Pancreas (tissue), 10 donors: ENCODE results near the gene PTGFRN. TPM values are rescaled to one million over a fixed set of nuclear protein-coding genes. Genes with fewer than 3 reads are reported as not detected.
"Not testable (repeated sequence)": the region's sequence is repeated elsewhere in the genome, so short reads cannot be mapped to it uniquely, and the experiment has no call there.

Source experiments
- ATAC-seq, 4 donors: fragments of 200-7000 bp; cut with Tn5 transposase; one replicate each; pipeline versions ENCODE4 v1.8.0 to v1.9.1; 2020; ENCODE audit warnings: mild to moderate bottlenecking in 4 of 4, moderate library complexity in 4 of 4
- DNase-seq, 6 donors: peaks; one replicate each; pipeline ENCODE4 v3.0.0-alpha.2; 2020
- FAIRE-seq: peaks from 2 replicates; lab custom pipeline; 2012; peaks lifted over from hg19 to GRCh38; lab: Jason Lieb, UNC
- H3K27ac ChIP-seq, 4 donors: fragments of 200-600 bp; sonication (generic); 1 replicate in 3 of 4; 2 replicates in 1 of 4; pipeline versions ENCODE4 v1.5.0 to v1.8.0; 2020
- H3K27me3 ChIP-seq, 4 donors: fragments of 200-600 bp; one replicate each; pipeline ENCODE4 v1.8.0; 2021
- H3K36me3 ChIP-seq, 3 donors: fragments of 200-600 bp; sonication (generic) in 1 of 3; one replicate each; pipeline versions ENCODE4 v1.5.0 to v1.8.0; 2020 to 2021
- H3K4me1 ChIP-seq, 3 donors: fragments of 200-600 bp; one replicate each; pipeline ENCODE4 v1.8.0; 2021
- H3K4me3 ChIP-seq, 4 donors: fragments of 200-600 bp; sonication (generic) in 2 of 4; one replicate each; pipeline versions ENCODE4 v1.5.0 to v1.8.0; 2020 to 2021
- H3K9me3 ChIP-seq, 4 donors: fragments of 200-600 bp; one replicate each; pipeline ENCODE4 v1.8.0; 2021
- WGBS, 2 donors: extraction: QIAGEN DNeasy Blood & Tissue Kit; methylation state at CpG; one replicate each; pipeline ENCODE4 v1.1.7; 2013; 5-methylcytosine and 5-hydroxymethylcytosine counted together
- intact Hi-C, 3 donors: fragments of 100-400 bp; cut with DNase I; formaldehyde crosslinking; loops; one replicate each; pipeline versions ENCODE4 v1.11.1 to v1.14.2; 2022
- polyA plus RNA-seq, 2 donors: library from polyadenylated mRNA; stranded (reverse); fragments of 200-250 nt; gene quantifications; one replicate each; pipeline ENCODE4 v1.2.3, GENCODE V29; 2013
- total RNA-seq, 6 donors: library from RNA; stranded (reverse); fragmentation: NEBNext Ultra II Directional in 4 of 6; extraction: Animal tissue kit (Norgen Biotek cat#: 25700) in 4 of 6; gene quantifications; one replicate each; pipeline versions ENCODE4 v1.2.1 to v1.2.4, GENCODE V29; 2021 to 2023
- TF ChIP-seq, protein P1 (sequence below), 4 donors: fragments of 200-600 bp; sonication (generic) in 3 of 4; IDR thresholded peaks; one replicate each; pipeline versions ENCODE4 v1.5.0 to v1.8.0; 2021; ENCODE audit warnings: antibody characterized with exemption in 4 of 4
- donor health status: healthy with polysubstance abuse.
- donor health status: DM: no; HTN: no; CAD: no; lungs with moderate emphysema.
- donor health status: DM: no; HTN: no; CAD: no.
- donor health status: control.
- donor health status: control.
- donor health status: Bipolar disorder and iron deficiency.
- donor health status: DM: yes; HTN: yes; CAD: no.
- donor health status: DM: no; HTN: no; CAD: no.
- donor health status: DM: no; HTN: no; CAD: no.
- donor health status: DM: yes; HTN: yes; CAD: no.

Gene PTGFRN
- total RNA-seq (10 to 100 TPM; 20.4 to 62.0 (median 25.6) TPM), polyA plus RNA-seq (10 to 100 TPM in 1 of 2 donors, 1 to 10 TPM in 1; 9.9 to 14.7 TPM)

DNA sequence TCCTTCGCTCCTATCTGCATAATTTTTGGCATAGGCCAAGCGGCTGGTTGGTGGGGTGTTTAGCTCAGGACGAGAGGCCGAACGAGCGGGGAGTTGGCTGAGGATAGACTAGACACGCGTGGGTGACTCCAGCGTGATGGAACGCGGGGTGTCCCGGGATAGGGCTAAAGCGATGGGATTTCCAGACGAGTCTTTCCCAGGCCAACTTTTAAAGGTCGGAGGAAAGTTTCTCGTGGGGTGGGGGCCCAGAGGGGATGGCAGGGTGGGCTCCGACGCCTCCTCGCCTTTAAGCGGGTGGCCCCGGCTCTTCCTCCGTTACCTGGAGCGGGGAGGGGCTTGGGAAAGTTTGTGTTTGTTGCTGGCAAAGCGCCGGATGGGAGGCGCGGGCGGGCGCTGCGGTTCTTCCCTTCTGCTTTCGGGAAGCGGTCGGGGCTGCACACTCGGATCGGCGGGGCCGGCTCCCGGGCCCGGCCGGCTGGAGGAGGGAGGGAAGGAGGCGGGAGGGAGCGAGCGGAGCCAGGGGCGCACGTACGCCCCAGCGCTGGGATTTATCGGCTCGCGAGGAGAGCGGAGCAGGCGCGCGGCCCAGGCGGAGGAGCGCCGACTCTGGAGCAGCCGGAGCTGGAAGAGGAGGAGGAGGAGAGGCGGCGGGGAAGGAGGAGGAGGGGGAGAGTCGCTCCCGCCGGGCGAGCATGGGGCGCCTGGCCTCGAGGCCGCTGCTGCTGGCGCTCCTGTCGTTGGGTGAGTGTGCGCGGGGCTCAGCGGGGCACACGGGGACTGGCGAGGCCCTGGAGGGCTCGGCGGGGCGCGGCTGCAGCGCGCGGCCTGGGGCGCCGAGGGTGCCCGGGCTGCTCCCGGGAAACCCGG is at the start of gene PTGFRN:
TSS of gene PTGFRN (plus strand) at position 405 of the 867 bp plus-strand sequence. CDS start at position 693, 288 bp downstream.
- peak; percentile 74 to 91 (median 85) for DNase-seq
- no peaks in the 10 kb centered on the region for H3K27me3 ChIP-seq
- no peak for FAIRE-seq
- peak within 1 kb of the TSS; percentile 53 to 87 (median 82) for H3K4me3 ChIP-seq
- peak; percentile 70 to 81 (median 78) for ATAC-seq
- no peaks in the 10 kb centered on the region for H3K36me3 ChIP-seq
- H3K4me1 ChIP-seq = peaks cover 0 to 18% (median 4%) of the 10 kb centered on the region in 3 donors
- TF ChIP-seq, protein P1, sequence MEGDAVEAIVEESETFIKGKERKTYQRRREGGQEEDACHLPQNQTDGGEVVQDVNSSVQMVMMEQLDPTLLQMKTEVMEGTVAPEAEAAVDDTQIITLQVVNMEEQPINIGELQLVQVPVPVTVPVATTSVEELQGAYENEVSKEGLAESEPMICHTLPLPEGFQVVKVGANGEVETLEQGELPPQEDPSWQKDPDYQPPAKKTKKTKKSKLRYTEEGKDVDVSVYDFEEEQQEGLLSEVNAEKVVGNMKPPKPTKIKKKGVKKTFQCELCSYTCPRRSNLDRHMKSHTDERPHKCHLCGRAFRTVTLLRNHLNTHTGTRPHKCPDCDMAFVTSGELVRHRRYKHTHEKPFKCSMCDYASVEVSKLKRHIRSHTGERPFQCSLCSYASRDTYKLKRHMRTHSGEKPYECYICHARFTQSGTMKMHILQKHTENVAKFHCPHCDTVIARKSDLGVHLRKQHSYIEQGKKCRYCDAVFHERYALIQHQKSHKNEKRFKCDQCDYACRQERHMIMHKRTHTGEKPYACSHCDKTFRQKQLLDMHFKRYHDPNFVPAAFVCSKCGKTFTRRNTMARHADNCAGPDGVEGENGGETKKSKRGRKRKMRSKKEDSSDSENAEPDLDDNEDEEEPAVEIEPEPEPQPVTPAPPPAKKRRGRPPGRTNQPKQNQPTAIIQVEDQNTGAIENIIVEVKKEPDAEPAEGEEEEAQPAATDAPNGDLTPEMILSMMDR (IDR thresholded peaks at IDR 0.05) = no peak
- H3K9me3 ChIP-seq = no peaks in the 10 kb centered on the region
- intact Hi-C loops = no loop called here
- peak within 1 kb of the TSS; percentile 68 to 88 (median 81) for H3K27ac ChIP-seq
- 1 to 3% methylated on average over 63 to 86 of the region's 86 CpGs for WGBS, 2 donors

DNA sequence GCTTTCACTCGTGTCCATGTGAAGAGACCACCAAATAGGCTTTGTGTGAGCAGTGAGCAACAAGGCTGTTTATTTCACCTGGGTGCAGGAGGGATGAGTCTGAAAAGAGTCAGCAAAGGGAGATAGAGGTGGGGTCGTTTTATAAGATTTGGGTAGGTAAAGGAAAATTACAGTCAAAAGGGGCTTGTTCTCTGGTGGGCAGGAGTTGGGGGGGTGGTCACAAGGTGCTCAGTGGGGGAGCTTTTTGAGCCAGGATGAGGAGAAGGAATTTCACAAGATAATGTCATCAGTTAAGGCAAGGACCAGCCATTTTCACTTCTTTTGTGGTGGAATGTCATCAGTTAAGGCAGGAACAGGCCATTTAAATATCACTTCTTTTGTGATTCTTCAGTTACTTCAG is 49.5 kb upstream of the PTGFRN start:
- FAIRE-seq, H3K9me3 ChIP-seq, H3K27ac ChIP-seq, intact Hi-C loops, H3K4me3 ChIP-seq, ATAC-seq, DNase-seq, H3K4me1 ChIP-seq, H3K36me3 ChIP-seq, H3K27me3 ChIP-seq: not testable (repeated sequence)
- WGBS, 2 donors = 71 to 86% methylated on average over 2 of the region's 2 CpGs

DNA sequence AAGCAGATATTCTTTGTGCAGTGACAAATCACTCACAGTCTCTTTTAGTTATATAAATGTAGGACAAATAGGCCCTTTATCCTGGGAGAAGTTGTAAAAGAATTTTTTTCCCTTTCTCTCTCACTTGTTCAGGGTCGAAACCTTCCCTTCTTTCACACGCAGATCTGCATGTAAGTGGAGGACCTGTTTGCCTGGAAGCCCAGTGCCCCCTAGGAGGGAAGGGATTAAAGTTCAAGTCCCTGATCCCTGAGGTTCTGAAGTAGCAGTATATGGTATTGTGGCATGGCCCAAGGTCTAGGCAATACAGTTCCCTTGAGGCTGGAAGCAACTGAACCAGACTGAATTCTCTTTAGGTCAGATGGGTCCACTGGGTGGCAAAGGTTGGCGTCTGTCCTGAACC is 48.6 kb upstream of the PTGFRN start:
- H3K27me3 ChIP-seq = no peaks in the 10 kb centered on the region
- WGBS, 2 donors = 87 to 98% methylated on average over 3 of the region's 3 CpGs

DNA sequence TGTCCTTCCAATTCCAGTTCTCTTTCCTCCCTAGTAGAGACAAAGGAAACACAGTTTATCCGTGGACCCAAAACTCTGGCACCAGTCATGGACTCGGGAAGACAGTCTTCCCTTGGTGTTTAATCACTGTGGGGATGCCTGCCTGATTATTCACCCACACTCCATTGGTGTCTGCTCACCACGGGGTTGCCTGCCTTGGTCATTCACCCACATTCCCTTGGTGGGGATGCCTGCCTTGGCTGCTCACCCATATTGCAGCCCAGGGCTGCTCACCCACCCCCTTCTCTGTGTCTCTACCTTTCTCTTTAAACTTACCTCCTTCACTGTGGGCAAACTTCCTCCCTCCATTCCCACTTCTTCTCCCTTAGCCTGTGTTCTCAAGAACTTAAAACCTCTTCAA is 46.7 kb upstream of the PTGFRN start:
- H3K36me3 ChIP-seq, H3K9me3 ChIP-seq, H3K27me3 ChIP-seq, H3K4me3 ChIP-seq, ATAC-seq, H3K4me1 ChIP-seq, H3K27ac ChIP-seq, FAIRE-seq, intact Hi-C loops, DNase-seq: not testable (repeated sequence)
- WGBS, 2 donors = 81 to 86% methylated on average over 3 of the region's 3 CpGs

More for the DNA sequence above, 48.6 kb upstream of the PTGFRN start:
- DNase-seq (no peak), ATAC-seq (no peak), FAIRE-seq (no peak)
- H3K4me3 ChIP-seq = no peak overlapping the region
- H3K27ac ChIP-seq = no peak overlapping the region
- H3K4me1 ChIP-seq = peaks cover 0 to under 1% (median 0%) of the 10 kb centered on the region in 3 donors
- intact Hi-C loops = no loop called here
- H3K9me3 ChIP-seq = no peaks in the 10 kb centered on the region
- TF ChIP-seq, protein P1 (IDR thresholded peaks at IDR 0.05) = no peak
- no peaks in the 10 kb centered on the region for H3K36me3 ChIP-seq

DNA sequence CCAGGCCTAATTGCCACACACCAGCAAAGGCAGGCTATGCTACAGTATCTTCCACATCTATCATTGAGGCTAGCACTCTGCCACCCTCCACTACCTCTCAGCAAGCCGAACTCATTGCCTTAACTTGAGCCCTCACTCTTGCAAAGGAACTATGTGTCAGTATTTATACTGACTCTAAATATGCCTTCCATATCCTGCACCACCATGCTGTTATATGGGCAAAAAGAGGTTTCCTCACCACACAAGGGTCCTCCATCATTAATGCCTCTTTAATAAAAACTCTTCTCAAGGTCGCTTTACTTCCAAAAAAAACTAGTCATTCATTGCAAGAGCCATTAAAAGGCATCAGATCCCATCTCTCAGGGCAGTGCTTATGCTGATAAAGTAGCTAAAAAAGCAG is 43.2 kb upstream of the PTGFRN start:
- H3K4me1 ChIP-seq, ATAC-seq, H3K27me3 ChIP-seq, H3K36me3 ChIP-seq, intact Hi-C loops, H3K4me3 ChIP-seq, FAIRE-seq, DNase-seq, H3K9me3 ChIP-seq, H3K27ac ChIP-seq: not testable (repeated sequence)
- WGBS, 2 donors = 92 to 93% methylated on average over 2 of the region's 2 CpGs

DNA sequence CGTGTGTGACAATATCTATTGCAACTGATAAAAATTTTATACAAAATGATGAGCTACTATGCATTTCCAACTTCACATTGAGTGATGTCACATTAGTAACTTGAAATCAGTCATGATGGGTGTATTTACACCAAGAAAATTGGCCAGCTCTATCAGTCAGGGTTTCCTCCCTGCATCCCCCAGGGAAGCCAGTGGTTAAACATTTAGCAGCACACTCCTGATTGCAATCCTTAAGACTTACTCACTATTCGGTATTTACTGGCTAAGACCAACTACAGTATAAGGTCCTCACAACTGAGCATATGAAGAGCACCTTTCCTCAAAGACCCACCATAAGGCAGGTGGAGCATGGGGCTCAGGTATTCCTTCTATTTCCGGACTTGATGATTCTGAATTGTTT is 41.3 kb upstream of the PTGFRN start:
- Histone ChIP-seq H3K27me3 (no peaks in the 10 kb centered on the region), H3K4me1 (peaks cover 0 to 5% (median 0%) of the 10 kb centered on the region in 3 donors), H3K9me3 (no peaks in the 10 kb centered on the region), H3K4me3 (no peak overlapping the region), H3K36me3 (no peaks in the 10 kb centered on the region), H3K27ac (no peak overlapping the region)
- DNase-seq (no peak), FAIRE-seq (no peak), ATAC-seq (no peak)
- TF ChIP-seq, protein P1 (IDR thresholded peaks at IDR 0.05) = no peak
- intact Hi-C loops = no loop called here
- 54 to 60% methylated on average over 3 of the region's 3 CpGs for WGBS, 2 donors
